T-helper 1 cell treated with Interleukin-12 subunit alpha and Interleukin-12 subunit beta and Interleukin-4 antibody, amounts not matched to agents 30 ng/mL and 1 ng/mL, for 36 hours (primary cell): Measurements from ENCODE around the gene FAM210A. TPM values are rescaled to one million over a fixed set of nuclear protein-coding genes. Genes with fewer than 3 reads are reported as not detected.
"Not testable (repeated sequence)": the region's sequence is repeated elsewhere in the genome, so short reads cannot be mapped to it uniquely, and the experiment has no call there.

Experiments used
- intact Hi-C: fragments of 100-400 bp; cut with micrococcal nuclease; formaldehyde crosslinking; loops from one replicate; pipeline ENCODE4 v1.15.1; 2024
- total RNA-seq: library from RNA; stranded (reverse); gene quantifications from 2 replicates; pipeline ENCODE4 v1.2.3, GENCODE V29; 2022

Gene FAM210A
- total RNA-seq = 17.2 and 21.7 TPM in 2 replicates

- intact Hi-C loops = loop anchor here (1.0 to 5.0 kb wide), 15 partner anchors 114 to 1876 kb away; partner anchors contain the start of genes AFG3L2, CEP192, CEP76 and CHMP1B
Measured at GRCh38 chr18:13726232-13726971, at the start of gene FAM210A, which contains the start of gene RNMT. Gene FAM210A (minus strand): TSS chr18:13726558. CDS start chr18:13682077, 44,481 bp downstream. Gene RNMT (plus strand): TSS chr18:13726673. CDS start chr18:13731518, 4,845 bp downstream.

GRCh38 chr18:13775058-13775457, 48.7 kb upstream of the FAM210A start:
- intact Hi-C loops = no loop called here

GRCh38 chr18:13762690-13763439, 36.5 kb upstream of the FAM210A start:
- intact Hi-C loops = no loop called here

- intact Hi-C loops = no loop called here
Measured at GRCh38 chr18:13760047-13760446, 33.7 kb upstream of the FAM210A start.

- intact Hi-C loops = no loop called here
Measured at GRCh38 chr18:13758622-13759021, 32.3 kb upstream of the FAM210A start.

- intact Hi-C loops = no loop called here
Measured at GRCh38 chr18:13756671-13757070, 30.3 kb upstream of the FAM210A start.

GRCh38 chr18:13756261-13756660, 29.9 kb upstream of the FAM210A start:
- intact Hi-C loops = no loop called here

GRCh38 chr18:13751599-13751998, 25.2 kb upstream of the FAM210A start:
- intact Hi-C loops = not testable (repeated sequence)

- intact Hi-C loops = no loop called here
Measured at GRCh38 chr18:13746633-13747032, 20.3 kb upstream of the FAM210A start.

GRCh38 chr18:13745696-13746095, 19.3 kb upstream of the FAM210A start:
- intact Hi-C loops = no loop called here

GRCh38 chr18:13735681-13736080, 9.3 kb upstream of the FAM210A start:
- intact Hi-C loops = no loop called here

- intact Hi-C loops = no loop called here
Measured at GRCh38 chr18:13730481-13730880, 4.1 kb upstream of the FAM210A start.

- intact Hi-C loops = loop anchor here (1.0 to 5.0 kb wide), 15 partner anchors 115 to 1876 kb away; partner anchors contain the start of genes AFG3L2, CEP192, CEP76 and CHMP1B
Measured at GRCh38 chr18:13726972-13727331, 594 bp upstream of the FAM210A start.

- intact Hi-C loops = loop anchor here (1.0 to 5.0 kb wide), 15 partner anchors 113 to 1875 kb away; partner anchors contain the start of genes AFG3L2, CEP192, CEP76 and CHMP1B
Measured at GRCh38 chr18:13725566-13726231, 659 bp downstream of the FAM210A start.

- intact Hi-C loops = no loop called here
Measured at GRCh38 chr18:13720847-13721246, 5.5 kb downstream of the FAM210A start.

- intact Hi-C loops = no loop called here
Measured at GRCh38 chr18:13720123-13720522, 6.2 kb downstream of the FAM210A start.

- intact Hi-C loops = no loop called here
Measured at GRCh38 chr18:13716916-13717315, 9.4 kb downstream of the FAM210A start.

GRCh38 chr18:13715330-13715729, 11.0 kb downstream of the FAM210A start:
- intact Hi-C loops = no loop called here

- intact Hi-C loops = no loop called here
Measured at GRCh38 chr18:13713455-13714055, 12.8 kb downstream of the FAM210A start.

- intact Hi-C loops = no loop called here
Measured at GRCh38 chr18:13712400-13713131, 13.8 kb downstream of the FAM210A start.

GRCh38 chr18:13710414-13710831, 15.9 kb downstream of the FAM210A start:
- intact Hi-C loops = no loop called here
